ENCODE measurements around the gene MUC22. TPM values are rescaled to one million over a fixed set of nuclear protein-coding genes. Genes with fewer than 3 reads are reported as not detected.
"Not testable (repeated sequence)": the region's sequence is repeated elsewhere in the genome, so short reads cannot be mapped to it uniquely, and the experiment has no call there.

The MUC22 gene
- total and polyA plus RNA-seq, 4 donors, result 0.02 to 0.11 (median 0.05) TPM

GRCh38 chr6:30963641-30964040 lies 46.6 kb upstream of the MUC22 start:
- no peak for TF ChIP-seq CTCF (IDR thresholded peaks at IDR 0.05; ENCODE audit: control extremely low read depth, extremely low read depth)
- Histone ChIP-seq H3K36me3 (ENCODE audit: control insufficient read depth in 4 of 4, insufficient read depth in 4 of 4, low read length in 4 of 4) (no peaks in the 10 kb centered on the region), H3K27me3 (ENCODE audit: control insufficient read depth in 3 of 3, insufficient read depth in 3 of 3, low read length in 2 of 3) (peaks cover 0 to 3% (median 2%) of the 10 kb centered on the region in 3 donors), H3K9me3 (ENCODE audit: control insufficient read depth in 4 of 4, insufficient read depth in 3 of 4, low read length in 3 of 4) (peaks cover 0 to 4% (median 0%) of the 10 kb centered on the region in 4 donors), H3K27ac (ENCODE audit: low read depth in 1 of 2, low read length in 1 of 2) (no peak overlapping the region), H3K9ac (ENCODE audit: insufficient read depth in 1 of 2, low read length in 2 of 2) (no peak overlapping the region), H3K4me3 (no peak overlapping the region), H3K4me1 (ENCODE audit: control insufficient read depth in 5 of 5, insufficient read depth in 5 of 5, low read length in 5 of 5) (no peaks in the 10 kb centered on the region)
- 79 to 93% methylated on average over 6 of the region's 6 CpGs for WGBS, 2 donors
- no peak for ATAC-seq (ENCODE audit: insufficient read depth, low FRiP score)
- DNase-seq, result no peak

- TF ChIP-seq CTCF (IDR thresholded peaks at IDR 0.05; ENCODE audit: control extremely low read depth, extremely low read depth), result no peak
- no peak for ATAC-seq (ENCODE audit: insufficient read depth, low FRiP score)
- no peak overlapping the region for H3K4me3 ChIP-seq
- H3K9ac ChIP-seq (ENCODE audit: insufficient read depth in 1 of 2, low read length in 2 of 2), result no peak overlapping the region
- 78 to 86% methylated on average over 4 of the region's 4 CpGs for WGBS, 2 donors
- peaks cover 0 to 4% (median 0%) of the 10 kb centered on the region in 4 donors for H3K9me3 ChIP-seq (ENCODE audit: control insufficient read depth in 4 of 4, insufficient read depth in 3 of 4, low read length in 3 of 4)
- peaks cover 0 to 3% (median 2%) of the 10 kb centered on the region in 3 donors for H3K27me3 ChIP-seq (ENCODE audit: control insufficient read depth in 3 of 3, insufficient read depth in 3 of 3, low read length in 2 of 3)
- no peaks in the 10 kb centered on the region for H3K4me1 ChIP-seq (ENCODE audit: control insufficient read depth in 5 of 5, insufficient read depth in 5 of 5, low read length in 5 of 5)
- DNase-seq, result no peak
- H3K36me3 ChIP-seq (ENCODE audit: control insufficient read depth in 4 of 4, insufficient read depth in 4 of 4, low read length in 4 of 4), result no peaks in the 10 kb centered on the region
- H3K27ac ChIP-seq (ENCODE audit: low read depth in 1 of 2, low read length in 1 of 2), result no peak overlapping the region
Observed at GRCh38 chr6:30964075-30964474, 46.2 kb upstream of the MUC22 start.

GRCh38 chr6:30965140-30965601 lies 45.1 kb upstream of the MUC22 start:
- ATAC-seq (ENCODE audit: insufficient read depth, low FRiP score) (no peak), DNase-seq (no peak)
- Histone ChIP-seq H3K9me3 (ENCODE audit: control insufficient read depth in 4 of 4, insufficient read depth in 3 of 4, low read length in 3 of 4) (peaks cover 0 to 4% (median 0%) of the 10 kb centered on the region in 4 donors), H3K36me3 (ENCODE audit: control insufficient read depth in 4 of 4, insufficient read depth in 4 of 4, low read length in 4 of 4) (no peaks in the 10 kb centered on the region), H3K4me1 (ENCODE audit: control insufficient read depth in 5 of 5, insufficient read depth in 5 of 5, low read length in 5 of 5) (no peaks in the 10 kb centered on the region), H3K4me3 (no peak overlapping the region), H3K27ac (ENCODE audit: low read depth in 1 of 2, low read length in 1 of 2) (no peak overlapping the region), H3K27me3 (ENCODE audit: control insufficient read depth in 3 of 3, insufficient read depth in 3 of 3, low read length in 2 of 3) (peaks cover 0 to 3% (median 0%) of the 10 kb centered on the region in 3 donors), H3K9ac (ENCODE audit: insufficient read depth in 1 of 2, low read length in 2 of 2) (no peak overlapping the region)
- 82 to 92% methylated on average over 5 of the region's 5 CpGs for WGBS, 2 donors
- no peak for TF ChIP-seq CTCF (IDR thresholded peaks at IDR 0.05; ENCODE audit: control extremely low read depth, extremely low read depth)

- H3K4me1 ChIP-seq (ENCODE audit: control insufficient read depth in 5 of 5, insufficient read depth in 5 of 5, low read length in 5 of 5), result no peaks in the 10 kb centered on the region
- H3K36me3 ChIP-seq (ENCODE audit: control insufficient read depth in 4 of 4, insufficient read depth in 4 of 4, low read length in 4 of 4), result no peaks in the 10 kb centered on the region
- WGBS, 2 donors, result 62 to 79% methylated on average over 3 of the region's 3 CpGs
- no peak for ATAC-seq (ENCODE audit: insufficient read depth, low FRiP score)
- H3K27ac ChIP-seq (ENCODE audit: low read depth in 1 of 2, low read length in 1 of 2), result no peak overlapping the region
- H3K9me3 ChIP-seq (ENCODE audit: control insufficient read depth in 4 of 4, insufficient read depth in 3 of 4, low read length in 3 of 4), result peaks cover 0 to 4% (median 0%) of the 10 kb centered on the region in 4 donors
- no peak for DNase-seq
- no peak overlapping the region for H3K4me3 ChIP-seq
- TF ChIP-seq CTCF (IDR thresholded peaks at IDR 0.05; ENCODE audit: control extremely low read depth, extremely low read depth), result no peak
- peaks cover 0 to 3% (median 0%) of the 10 kb centered on the region in 3 donors for H3K27me3 ChIP-seq (ENCODE audit: control insufficient read depth in 3 of 3, insufficient read depth in 3 of 3, low read length in 2 of 3)
- H3K9ac ChIP-seq (ENCODE audit: insufficient read depth in 1 of 2, low read length in 2 of 2), result no peak overlapping the region
Observed at GRCh38 chr6:30966154-30966553, 44.1 kb upstream of the MUC22 start.

- ATAC-seq (ENCODE audit: insufficient read depth, low FRiP score); H3K4me1 ChIP-seq (ENCODE audit: control insufficient read depth in 5 of 5, insufficient read depth in 5 of 5, low read length in 5 of 5); H3K36me3 ChIP-seq (ENCODE audit: control insufficient read depth in 4 of 4, insufficient read depth in 4 of 4, low read length in 4 of 4); H3K4me3 ChIP-seq; H3K27ac ChIP-seq (ENCODE audit: low read depth in 1 of 2, low read length in 1 of 2); H3K9me3 ChIP-seq (ENCODE audit: control insufficient read depth in 4 of 4, insufficient read depth in 3 of 4, low read length in 3 of 4); H3K27me3 ChIP-seq (ENCODE audit: control insufficient read depth in 3 of 3, insufficient read depth in 3 of 3, low read length in 2 of 3); H3K9ac ChIP-seq (ENCODE audit: insufficient read depth in 1 of 2, low read length in 2 of 2); DNase-seq: not testable (repeated sequence)
- 90 to 91% methylated on average over 6 of the region's 6 CpGs for WGBS, 2 donors
Observed at GRCh38 chr6:30969171-30969570, 41.1 kb upstream of the MUC22 start.

All from lung (tissue), 12 donors.